HEK293T (cell line): ENCODE data around the gene POGLUT3.

Experiments used
- ELF4 ChIP-seq: fragments of 450-650 bp; IDR thresholded peaks from 2 replicates; pipeline ENCODE4 v1.6.1; 2017; ENCODE audit warnings: antibody characterized with exemption
- FOXA1 ChIP-seq: fragments of 450-650 bp; IDR thresholded peaks from 2 replicates; pipeline ENCODE4 v1.6.1; 2016; ENCODE audit warnings: mild to moderate bottlenecking
- FOXK2 ChIP-seq: fragments of 450-650 bp; IDR thresholded peaks from 2 replicates; pipeline ENCODE4 v1.6.1; 2016; ENCODE audit warnings: mild to moderate bottlenecking
- HDGF ChIP-seq: fragments of 450-650 bp; IDR thresholded peaks from 2 replicates; pipeline ENCODE4 v1.6.1; 2017; ENCODE audit warnings: antibody characterized with exemption, borderline replicate concordance
- L3MBTL2 ChIP-seq: fragments of 450-650 bp; conservative IDR thresholded peaks from 2 replicates; pipeline ENCODE4 v1.6.1; 2016; ENCODE audit warnings: mild to moderate bottlenecking

GRCh38 chr11:108530426-108530825 is 32.2 kb upstream of the POGLUT3 start:
- TF ChIP-seq FOXK2 (no peak), FOXA1 (no peak), HDGF (no peak), L3MBTL2 (no peak), ELF4 (no peak)
